K562 (cell line): Measurements from ENCODE around the gene CREB3L4. TPM values are rescaled to one million over a fixed set of nuclear protein-coding genes. Genes with fewer than 3 reads are reported as not detected.

Source experiments
- ARNT ChIP-seq, 2 experiments: fragments of 450-650 bp; IDR thresholded peaks; 2 replicates each; pipeline ENCODE4 v1.6.1; 2016; ENCODE audit warnings: mild to moderate bottlenecking in 1 of 2
- CBFA2T2 ChIP-seq: fragments of 450-650 bp; conservative IDR thresholded peaks from 2 replicates; pipeline ENCODE4 v1.6.1; 2017; ENCODE audit warnings: mild to moderate bottlenecking
- KDM5B ChIP-seq: fragments of 200-600 bp; sonication (generic); IDR thresholded peaks from 2 replicates; pipeline ENCODE4 v1.6.1; 2012; ENCODE audit warnings: low read depth, mild to moderate bottlenecking, moderate library complexity, low read length, control low read depth, inconsistent platforms; ENCODE audit not compliant: insufficient replicate concordance
- NCOA6 ChIP-seq: fragments of 450-650 bp; IDR thresholded peaks from 2 replicates; pipeline ENCODE4 v1.6.1; 2017; ENCODE audit warnings: mild to moderate bottlenecking
- SRSF3 ChIP-seq: fragments of 200-400 bp; formaldehyde crosslinking; IDR thresholded peaks from 2 replicates; pipeline ENCODE4 v1.6.1; 2016; ENCODE audit warnings: mild to moderate bottlenecking, low read length, moderate library complexity; ENCODE audit not compliant: insufficient read depth
- XRCC4 ChIP-seq: IDR thresholded peaks from one replicate; pipeline ENCODE4 v1.6.1; 2011; ENCODE audit not compliant: insufficient read depth, insufficient read length; ENCODE audit errors: extremely low read depth
- ZBTB8A ChIP-seq: fragments of 450-650 bp; IDR thresholded peaks from 2 replicates; pipeline ENCODE4 v1.6.1; 2018; ENCODE audit warnings: mild to moderate bottlenecking, moderate library complexity; ENCODE audit not compliant: partially characterized antibody
- polyA plus RNA-seq, 8 experiments: library from polyadenylated mRNA; depleted of rRNA in 4 of 8; stranded (reverse) in 5 of 8; unstranded in 3 of 8; fragments of >200 nt; fragmentation: Nextera tagmentation in 2 of 8; fragmentation: Illumina TruSeq in 1 of 8; extraction: Ambion mirVana in 2 of 8; extraction: Trizol in 1 of 8; gene quantifications; 2 replicates each; pipeline versions ENCODE4 v1.2.1 to v1.2.3, GENCODE V29; 2011 to 2014; ENCODE audit warnings: inconsistent platforms in 1 of 8, missing spikeins in 1 of 8
- total RNA-seq, 7 experiments: library from RNA; depleted of rRNA in 6 of 7; stranded (reverse); fragments of >200 nt in 6 of 7; fragmentation: Illumina TruSeq in 2 of 7; extraction: Trizol in 2 of 7; gene quantifications; 2 replicates each; pipeline versions ENCODE4 v1.2.1 to v1.2.3, GENCODE V29; 2011 to 2021; ENCODE audit warnings: low replicate concordance in 1 of 7
- TF ChIP-seq, protein P1 (sequence below), 2 experiments: fragments of 450-650 bp in 1 of 2; sonication (generic) in 1 of 2; formaldehyde crosslinking in 1 of 2; IDR thresholded peaks; 2 replicates each; pipeline versions ENCODE4 v1.7.1 to v1.9.0; 2016 to 2022; ENCODE audit warnings: inconsistent platforms in 1 of 2, mild to moderate bottlenecking in 1 of 2, missing genetic modification reagents in 1 of 2
- TF ChIP-seq, protein P2 (sequence below): fragments of 250-450 bp; sonication (Bioruptor Pico); IDR thresholded peaks from 2 replicates; pipeline ENCODE4 v1.8.0; 2022; ENCODE audit warnings: inconsistent platforms
- TF ChIP-seq, protein P3 (sequence below): fragments of 250-450 bp; sonication (Bioruptor Pico); IDR thresholded peaks from 2 replicates; pipeline ENCODE4 v1.5.0; 2020; ENCODE audit warnings: mild to moderate bottlenecking
- TF ChIP-seq, protein P4 (sequence below): sonication (generic); formaldehyde crosslinking; IDR thresholded peaks from 2 replicates; pipeline ENCODE4 v1.9.0; 2022; ENCODE audit warnings: mild to moderate bottlenecking, missing genetic modification reagents

The CREB3L4 gene
- total and polyA plus RNA-seq, 9 of the 15 experiments (the other 6 are each of a cell fraction or from before 2014, with no cell fraction given): 9.9 to 18.6 (median 13.9) TPM

DNA sequence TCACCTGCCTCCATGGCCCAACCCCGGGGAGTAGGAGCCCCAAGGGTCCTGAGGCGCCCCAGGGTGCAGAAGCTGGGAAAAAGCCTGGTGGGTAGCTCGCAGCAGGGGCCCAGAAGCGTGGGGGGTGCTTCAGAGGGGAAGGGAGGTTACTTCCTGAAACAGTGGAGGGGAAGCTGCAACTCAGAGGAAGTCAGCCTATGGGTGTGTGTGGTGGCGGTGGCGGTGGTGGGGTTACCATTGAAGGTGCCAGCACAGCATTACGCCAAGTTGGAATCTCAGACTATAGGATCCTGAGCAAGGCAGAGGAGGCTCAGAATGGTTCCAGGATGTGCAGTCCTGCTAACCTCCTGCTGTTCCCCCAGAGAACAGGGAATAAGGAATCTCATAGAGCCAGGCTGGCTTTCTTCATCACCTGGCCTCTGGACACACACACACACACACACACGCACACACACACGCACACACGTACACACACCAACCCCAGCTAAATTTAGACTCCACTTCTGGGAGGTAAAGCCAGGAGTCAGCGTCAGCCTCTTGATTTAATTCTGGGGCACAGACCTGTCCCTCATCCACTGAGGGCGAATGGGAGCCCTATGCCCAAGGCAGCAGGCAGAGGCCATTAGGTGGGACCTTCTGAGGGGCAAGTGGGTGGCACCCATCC, 22.4 kb upstream of the CREB3L4 start (continued):
- TF ChIP-seq, protein P1, sequence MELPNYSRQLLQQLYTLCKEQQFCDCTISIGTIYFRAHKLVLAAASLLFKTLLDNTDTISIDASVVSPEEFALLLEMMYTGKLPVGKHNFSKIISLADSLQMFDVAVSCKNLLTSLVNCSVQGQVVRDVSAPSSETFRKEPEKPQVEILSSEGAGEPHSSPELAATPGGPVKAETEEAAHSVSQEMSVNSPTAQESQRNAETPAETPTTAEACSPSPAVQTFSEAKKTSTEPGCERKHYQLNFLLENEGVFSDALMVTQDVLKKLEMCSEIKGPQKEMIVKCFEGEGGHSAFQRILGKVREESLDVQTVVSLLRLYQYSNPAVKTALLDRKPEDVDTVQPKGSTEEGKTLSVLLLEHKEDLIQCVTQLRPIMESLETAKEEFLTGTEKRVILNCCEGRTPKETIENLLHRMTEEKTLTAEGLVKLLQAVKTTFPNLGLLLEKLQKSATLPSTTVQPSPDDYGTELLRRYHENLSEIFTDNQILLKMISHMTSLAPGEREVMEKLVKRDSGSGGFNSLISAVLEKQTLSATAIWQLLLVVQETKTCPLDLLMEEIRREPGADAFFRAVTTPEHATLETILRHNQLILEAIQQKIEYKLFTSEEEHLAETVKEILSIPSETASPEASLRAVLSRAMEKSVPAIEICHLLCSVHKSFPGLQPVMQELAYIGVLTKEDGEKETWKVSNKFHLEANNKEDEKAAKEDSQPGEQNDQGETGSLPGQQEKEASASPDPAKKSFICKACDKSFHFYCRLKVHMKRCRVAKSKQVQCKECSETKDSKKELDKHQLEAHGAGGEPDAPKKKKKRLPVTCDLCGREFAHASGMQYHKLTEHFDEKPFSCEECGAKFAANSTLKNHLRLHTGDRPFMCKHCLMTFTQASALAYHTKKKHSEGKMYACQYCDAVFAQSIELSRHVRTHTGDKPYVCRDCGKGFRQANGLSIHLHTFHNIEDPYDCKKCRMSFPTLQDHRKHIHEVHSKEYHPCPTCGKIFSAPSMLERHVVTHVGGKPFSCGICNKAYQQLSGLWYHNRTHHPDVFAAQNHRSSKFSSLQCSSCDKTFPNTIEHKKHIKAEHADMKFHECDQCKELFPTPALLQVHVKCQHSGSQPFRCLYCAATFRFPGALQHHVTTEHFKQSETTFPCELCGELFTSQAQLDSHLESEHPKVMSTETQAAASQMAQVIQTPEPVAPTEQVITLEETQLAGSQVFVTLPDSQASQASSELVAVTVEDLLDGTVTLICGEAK (IDR thresholded peaks at IDR 0.05): 0 out of 2 replicates have a peak, but pooled peaks have one; percentile 16
- TF ChIP-seq, protein P1 (CRISPR knock-in tag; IDR thresholded peaks at IDR 0.05): no peak
- TF ChIP-seq, protein P2, sequence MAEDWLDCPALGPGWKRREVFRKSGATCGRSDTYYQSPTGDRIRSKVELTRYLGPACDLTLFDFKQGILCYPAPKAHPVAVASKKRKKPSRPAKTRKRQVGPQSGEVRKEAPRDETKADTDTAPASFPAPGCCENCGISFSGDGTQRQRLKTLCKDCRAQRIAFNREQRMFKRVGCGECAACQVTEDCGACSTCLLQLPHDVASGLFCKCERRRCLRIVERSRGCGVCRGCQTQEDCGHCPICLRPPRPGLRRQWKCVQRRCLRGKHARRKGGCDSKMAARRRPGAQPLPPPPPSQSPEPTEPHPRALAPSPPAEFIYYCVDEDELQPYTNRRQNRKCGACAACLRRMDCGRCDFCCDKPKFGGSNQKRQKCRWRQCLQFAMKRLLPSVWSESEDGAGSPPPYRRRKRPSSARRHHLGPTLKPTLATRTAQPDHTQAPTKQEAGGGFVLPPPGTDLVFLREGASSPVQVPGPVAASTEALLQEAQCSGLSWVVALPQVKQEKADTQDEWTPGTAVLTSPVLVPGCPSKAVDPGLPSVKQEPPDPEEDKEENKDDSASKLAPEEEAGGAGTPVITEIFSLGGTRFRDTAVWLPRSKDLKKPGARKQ: no peak
- TF ChIP-seq ZBTB8A: no peak
- TF ChIP-seq, protein P3, sequence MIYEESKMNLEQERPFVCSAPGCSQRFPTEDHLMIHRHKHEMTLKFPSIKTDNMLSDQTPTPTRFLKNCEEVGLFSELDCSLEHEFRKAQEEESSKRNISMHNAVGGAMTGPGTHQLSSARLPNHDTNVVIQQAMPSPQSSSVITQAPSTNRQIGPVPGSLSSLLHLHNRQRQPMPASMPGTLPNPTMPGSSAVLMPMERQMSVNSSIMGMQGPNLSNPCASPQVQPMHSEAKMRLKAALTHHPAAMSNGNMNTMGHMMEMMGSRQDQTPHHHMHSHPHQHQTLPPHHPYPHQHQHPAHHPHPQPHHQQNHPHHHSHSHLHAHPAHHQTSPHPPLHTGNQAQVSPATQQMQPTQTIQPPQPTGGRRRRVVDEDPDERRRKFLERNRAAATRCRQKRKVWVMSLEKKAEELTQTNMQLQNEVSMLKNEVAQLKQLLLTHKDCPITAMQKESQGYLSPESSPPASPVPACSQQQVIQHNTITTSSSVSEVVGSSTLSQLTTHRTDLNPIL (CRISPR knock-in tag): no peak
- no peak for TF ChIP-seq XRCC4
- no peak for TF ChIP-seq ARNT (IDR thresholded peaks at IDR 0.05)
- no peak for TF ChIP-seq SRSF3
- no peak for TF ChIP-seq CBFA2T2
- TF ChIP-seq, protein P4, sequence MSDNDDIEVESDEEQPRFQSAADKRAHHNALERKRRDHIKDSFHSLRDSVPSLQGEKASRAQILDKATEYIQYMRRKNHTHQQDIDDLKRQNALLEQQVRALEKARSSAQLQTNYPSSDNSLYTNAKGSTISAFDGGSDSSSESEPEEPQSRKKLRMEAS (CRISPR knock-in tag): no peak
- TF ChIP-seq NCOA6: no peak
- peak; percentile 1 for TF ChIP-seq KDM5B
